Measurements from ENCODE around the gene PAN3.

DNA sequence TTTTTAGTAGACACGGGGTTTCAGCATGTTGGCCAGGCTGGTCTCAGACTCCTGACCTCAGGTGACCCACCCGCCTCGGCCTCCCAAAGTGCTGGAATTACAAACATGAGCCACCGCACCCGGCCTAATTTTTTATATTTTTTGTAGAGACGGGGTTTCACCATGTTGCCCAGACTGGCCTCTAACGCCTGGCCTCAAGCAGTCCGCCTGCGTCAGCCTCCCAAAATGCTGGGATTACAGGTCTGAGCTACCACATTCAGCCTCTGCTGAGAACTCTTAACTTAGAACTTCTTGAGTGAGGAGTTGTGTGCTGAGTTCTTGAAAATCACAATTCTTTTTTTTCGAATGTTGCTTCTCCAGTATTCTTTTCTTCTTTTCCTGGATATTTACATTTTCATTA is 112.2 kb downstream of the PAN3 start:
- TF ChIP-seq, protein P1, sequence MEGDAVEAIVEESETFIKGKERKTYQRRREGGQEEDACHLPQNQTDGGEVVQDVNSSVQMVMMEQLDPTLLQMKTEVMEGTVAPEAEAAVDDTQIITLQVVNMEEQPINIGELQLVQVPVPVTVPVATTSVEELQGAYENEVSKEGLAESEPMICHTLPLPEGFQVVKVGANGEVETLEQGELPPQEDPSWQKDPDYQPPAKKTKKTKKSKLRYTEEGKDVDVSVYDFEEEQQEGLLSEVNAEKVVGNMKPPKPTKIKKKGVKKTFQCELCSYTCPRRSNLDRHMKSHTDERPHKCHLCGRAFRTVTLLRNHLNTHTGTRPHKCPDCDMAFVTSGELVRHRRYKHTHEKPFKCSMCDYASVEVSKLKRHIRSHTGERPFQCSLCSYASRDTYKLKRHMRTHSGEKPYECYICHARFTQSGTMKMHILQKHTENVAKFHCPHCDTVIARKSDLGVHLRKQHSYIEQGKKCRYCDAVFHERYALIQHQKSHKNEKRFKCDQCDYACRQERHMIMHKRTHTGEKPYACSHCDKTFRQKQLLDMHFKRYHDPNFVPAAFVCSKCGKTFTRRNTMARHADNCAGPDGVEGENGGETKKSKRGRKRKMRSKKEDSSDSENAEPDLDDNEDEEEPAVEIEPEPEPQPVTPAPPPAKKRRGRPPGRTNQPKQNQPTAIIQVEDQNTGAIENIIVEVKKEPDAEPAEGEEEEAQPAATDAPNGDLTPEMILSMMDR (conservative IDR thresholded peaks at IDR 0.05 in 1 of 2, IDR thresholded peaks at IDR 0.05 in 1 of 2; ENCODE audit: low read depth in 1 of 2, low read length in 2 of 2), result no peak
- no peak for TF ChIP-seq EZH2 (IDR thresholded peaks at IDR 0.05; ENCODE audit: low read length, missing control alignments)
